H9 (cell line): ENCODE measurements around the gene DOCK2. TPM values are rescaled to one million over a fixed set of nuclear protein-coding genes. Genes with fewer than 3 reads are reported as not detected.

ENCODE experiments used
- DNase-seq: peaks from one replicate; pipeline ENCODE4 v3.0.0-alpha.2; 2017
- H2AFZ ChIP-seq: one replicate; pipeline ENCODE4 v1.6.1; 2013; ENCODE audit warnings: mild to moderate bottlenecking, low read length, control low read depth, moderate library complexity
- H2AK5ac ChIP-seq: 2 replicates; pipeline ENCODE4 v1.6.1; 2013; ENCODE audit warnings: low read length, control low read depth, mixed read lengths; ENCODE audit not compliant: insufficient read length
- H2BK120ac ChIP-seq: one replicate; pipeline ENCODE4 v1.6.1; 2013; ENCODE audit warnings: low read depth, mild to moderate bottlenecking, low read length, control low read depth, inconsistent platforms; ENCODE audit not compliant: poor library complexity, severe bottlenecking
- H2BK12ac ChIP-seq: 2 replicates; pipeline ENCODE4 v1.6.1; 2013; ENCODE audit warnings: low read length, control low read depth, mixed read lengths, low read depth; ENCODE audit not compliant: insufficient read length
- H2BK15ac ChIP-seq: 2 replicates; pipeline ENCODE4 v1.6.1; 2013; ENCODE audit warnings: low read depth, low read length, control low read depth
- H2BK20ac ChIP-seq: one replicate; pipeline ENCODE4 v1.6.1; 2013; ENCODE audit warnings: low read depth, mild to moderate bottlenecking, low read length, control low read depth, inconsistent platforms; ENCODE audit not compliant: poor library complexity, severe bottlenecking
- H2BK5ac ChIP-seq: 2 replicates; pipeline ENCODE4 v1.6.1; 2013; ENCODE audit warnings: low read length, control low read depth, mixed read lengths; ENCODE audit not compliant: insufficient read length
- H3K14ac ChIP-seq: 2 replicates; pipeline ENCODE4 v1.6.1; 2013; ENCODE audit warnings: low read length, control low read depth; ENCODE audit not compliant: insufficient read depth
- H3K18ac ChIP-seq: 2 replicates; pipeline ENCODE4 v1.6.1; 2013; ENCODE audit warnings: low read depth, mild to moderate bottlenecking, mixed read lengths, low read length, control low read depth; ENCODE audit not compliant: insufficient read length
- H3K23ac ChIP-seq: 2 replicates; pipeline ENCODE4 v1.6.1; 2013; ENCODE audit warnings: low read length, control low read depth, mixed read lengths, low read depth; ENCODE audit not compliant: insufficient read length
- H3K23me2 ChIP-seq: 2 replicates; pipeline ENCODE4 v1.6.1; 2013; ENCODE audit warnings: low read depth, mild to moderate bottlenecking, mixed read lengths, low read length, control low read depth; ENCODE audit not compliant: insufficient read length, poor library complexity, severe bottlenecking
- H3K27ac ChIP-seq: 2 replicates; pipeline ENCODE4 v1.5.1; 2013; ENCODE audit warnings: low read length, control low read depth, mixed read lengths, low read depth; ENCODE audit not compliant: insufficient read length
- H3K27me3 ChIP-seq: 2 replicates; pipeline ENCODE4 v1.6.1; 2013; ENCODE audit warnings: low read length, control low read depth, inconsistent platforms; ENCODE audit not compliant: insufficient read depth
- H3K4ac ChIP-seq: 2 replicates; pipeline ENCODE4 v1.6.1; 2013; ENCODE audit warnings: low read depth, mild to moderate bottlenecking, control low read depth, inconsistent platforms, low read length, moderate library complexity
- H3K4me1 ChIP-seq: 2 replicates; pipeline ENCODE4 v1.6.1; 2013; ENCODE audit warnings: low read length, control low read depth, inconsistent platforms; ENCODE audit not compliant: insufficient read depth
- H3K4me2 ChIP-seq: 2 replicates; pipeline ENCODE4 v1.6.1; 2013; ENCODE audit warnings: low read length, control low read depth, mixed read lengths; ENCODE audit not compliant: insufficient read length, insufficient read depth
- H3K56ac ChIP-seq: 2 replicates; pipeline ENCODE4 v1.6.1; 2013; ENCODE audit warnings: low read depth, mild to moderate bottlenecking, mixed read lengths, low read length, control low read depth; ENCODE audit not compliant: insufficient read length
- H3K79me1 ChIP-seq: 2 replicates; pipeline ENCODE4 v1.6.1; 2013; ENCODE audit warnings: low read depth, mild to moderate bottlenecking, moderate library complexity, low read length, control low read depth, inconsistent platforms; ENCODE audit not compliant: insufficient read depth, poor library complexity, severe bottlenecking
- H3K79me2 ChIP-seq: 2 replicates; pipeline ENCODE4 v1.6.1; 2013; ENCODE audit warnings: low read length, control low read depth, inconsistent platforms; ENCODE audit not compliant: insufficient read depth
- H3K9ac ChIP-seq: 2 replicates; pipeline ENCODE4 v1.6.1; 2013; ENCODE audit warnings: low read length, control low read depth, mixed read lengths; ENCODE audit not compliant: insufficient read length; ENCODE audit errors: extremely low read depth
- H3K9me3 ChIP-seq: one replicate; pipeline ENCODE4 v1.6.1; 2013; ENCODE audit warnings: low read depth, low read length, inconsistent platforms; ENCODE audit not compliant: control insufficient read depth
- H3T11ph ChIP-seq: one replicate; pipeline ENCODE4 v1.6.1; 2013; ENCODE audit warnings: mild to moderate bottlenecking, low read length, control low read depth, inconsistent platforms
- H4K20me1 ChIP-seq: one replicate; pipeline ENCODE4 v1.6.1; 2013; ENCODE audit not compliant: control insufficient read depth, insufficient read length, insufficient read depth
- H4K5ac ChIP-seq: 2 replicates; pipeline ENCODE4 v1.6.1; 2013; ENCODE audit warnings: low read depth, mild to moderate bottlenecking, mixed read lengths, low read length, control low read depth; ENCODE audit not compliant: insufficient read length
- H4K8ac ChIP-seq: replicated peaks from 2 replicates; pipeline ENCODE4 v1.6.1; 2013; ENCODE audit warnings: low read length, control low read depth, mixed read lengths, low read depth; ENCODE audit not compliant: insufficient read length
- H4K91ac ChIP-seq: 2 replicates; pipeline ENCODE4 v1.6.1; 2013; ENCODE audit warnings: low read depth, mild to moderate bottlenecking, moderate library complexity, mixed read lengths, low read length, control low read depth; ENCODE audit not compliant: insufficient read length
- H3K27ac Mint-ChIP-seq, 3 experiments: 2 replicates in 2 of 3; 3 replicates in 1 of 3; pipeline ENCODE4 v1.8.0; 2020 to 2021; ENCODE audit warnings: mixed read lengths in 3 of 3, mild to moderate bottlenecking in 1 of 3, moderate library complexity in 1 of 3
- H3K27me3 Mint-ChIP-seq: 2 replicates; pipeline ENCODE4 v1.8.0; 2021; ENCODE audit warnings: low read depth, mild to moderate bottlenecking, moderate library complexity, mixed read lengths
- H3K36me3 Mint-ChIP-seq, 3 experiments: 2 replicates in 2 of 3; 3 replicates in 1 of 3; pipeline ENCODE4 v1.8.0; 2020 to 2021; ENCODE audit warnings: low read depth in 3 of 3, mixed read lengths in 3 of 3; ENCODE audit not compliant: insufficient read depth in 1 of 3
- H3K4me1 Mint-ChIP-seq, 2 experiments: 2 replicates each; pipeline ENCODE4 v1.8.0; 2020; ENCODE audit warnings: mixed read lengths in 2 of 2
- H3K4me3 Mint-ChIP-seq, 2 experiments: 2 replicates in 1 of 2; 3 replicates in 1 of 2; pipeline ENCODE4 v1.8.0; 2020 to 2021; ENCODE audit warnings: mild to moderate bottlenecking in 2 of 2, mixed read lengths in 2 of 2, moderate library complexity in 1 of 2
- H3K9me3 Mint-ChIP-seq, 2 experiments: 2 replicates in 1 of 2; 3 replicates in 1 of 2; pipeline ENCODE4 v1.8.0; 2020; ENCODE audit warnings: mild to moderate bottlenecking in 2 of 2, mixed read lengths in 2 of 2, moderate library complexity in 1 of 2
- CTCF ChIP-seq: fragments of 200-600 bp; sonication (generic); conservative IDR thresholded peaks from 3 replicates; pipeline ENCODE4 v1.8.0; 2021; ENCODE audit warnings: antibody characterized with exemption, mild to moderate bottlenecking
- WGBS: extraction: QIAGEN DNeasy Blood & Tissue Kit; methylation state at CpG from one replicate; pipeline ENCODE4 v1.1.7; 2013; ENCODE audit warnings: missing lambda C conversion rate, low lambda C conversion rate, mixed read lengths; ENCODE audit not compliant: insufficient read length; ENCODE audit errors: extremely low coverage; 5-methylcytosine and 5-hydroxymethylcytosine counted together
- total RNA-seq: library from RNA; stranded (reverse); gene quantifications from 2 replicates; pipeline ENCODE4 v1.2.1, GENCODE V29; 2021

The DOCK2 gene
- total RNA-seq, 1 experiment from 2014 or later, result 7.8 TPM

GRCh38 chr5:169999621-170000020 lies 362.5 kb downstream of the DOCK2 start:
- H3K9ac ChIP-seq, result no peak overlapping the region

More at GRCh38 chr5:169999621-170000020, 362.5 kb downstream of the DOCK2 start:
- Histone ChIP-seq H3K9me3 (no peaks in the 10 kb centered on the region), H3K27me3 (no peaks in the 10 kb centered on the region), H4K20me1 (no peaks in the 10 kb centered on the region), H3K14ac (no peak overlapping the region), H2BK5ac (no peak overlapping the region), H2AFZ (no peak overlapping the region), H3K79me2 (no peaks in the 10 kb centered on the region), H3K4ac (no peak overlapping the region), H2BK12ac (no peak overlapping the region), H3T11ph (no peak overlapping the region), H2BK20ac (no peak overlapping the region), H2AK5ac (no peak overlapping the region), H2BK15ac (no peak overlapping the region), H3K79me1 (no peaks in the 10 kb centered on the region), H3K4me2 (no peak overlapping the region), H4K5ac (no peak overlapping the region), H3K23me2 (no peaks in the 10 kb centered on the region), H3K4me1 (no peaks in the 10 kb centered on the region), H3K27ac (no peak overlapping the region), H3K23ac (no peak overlapping the region), H2BK120ac (no peak overlapping the region), H3K18ac (no peak overlapping the region), H4K91ac (no peak overlapping the region), H4K8ac (no peak overlapping the region), H3K56ac (no peak overlapping the region)
- no peaks in the 10 kb centered on the region; the same call in 1 of the 2 replicates for H3K27me3 Mint-ChIP-seq
- no peak overlapping the region for H3K4me3 Mint-ChIP-seq
- H3K9me3 Mint-ChIP-seq, result no peaks in the 10 kb centered on the region
- DNase-seq, result no peak
- no peaks in the 10 kb centered on the region for H3K36me3 Mint-ChIP-seq
- H3K27ac Mint-ChIP-seq, result no peak overlapping the region
- peaks cover 11 to 19% of the 10 kb centered on the region in 2 experiments for H3K4me1 Mint-ChIP-seq
- no peak for TF ChIP-seq CTCF
- WGBS, result no CpG with 5 or more reads among the region's 3 CpGs
